ENCODE measurements around the gene ABHD16B.

DNA sequence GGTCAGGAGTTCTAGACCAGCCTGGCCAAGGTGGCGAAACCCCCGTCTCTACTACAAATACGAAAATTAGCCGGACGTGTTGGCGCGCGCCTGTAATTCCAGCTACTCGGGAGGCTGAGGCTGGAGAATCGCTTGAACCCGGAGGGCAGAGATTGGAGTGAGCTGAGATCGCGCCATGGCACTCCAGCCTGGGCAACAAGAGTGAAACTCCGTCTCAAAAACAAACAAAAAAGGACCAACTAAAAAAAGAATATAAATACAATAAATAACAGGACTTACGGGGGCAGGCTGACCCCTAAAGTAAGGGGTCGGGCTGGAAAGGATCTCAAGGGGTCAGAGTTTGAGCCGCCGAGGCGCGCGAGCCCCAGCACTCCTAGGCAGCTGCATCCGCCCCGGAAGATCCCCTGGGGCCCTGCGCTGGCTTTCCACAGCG, 3.3 kb downstream of the ABHD16B start:
- TF ChIP-seq, protein P1, sequence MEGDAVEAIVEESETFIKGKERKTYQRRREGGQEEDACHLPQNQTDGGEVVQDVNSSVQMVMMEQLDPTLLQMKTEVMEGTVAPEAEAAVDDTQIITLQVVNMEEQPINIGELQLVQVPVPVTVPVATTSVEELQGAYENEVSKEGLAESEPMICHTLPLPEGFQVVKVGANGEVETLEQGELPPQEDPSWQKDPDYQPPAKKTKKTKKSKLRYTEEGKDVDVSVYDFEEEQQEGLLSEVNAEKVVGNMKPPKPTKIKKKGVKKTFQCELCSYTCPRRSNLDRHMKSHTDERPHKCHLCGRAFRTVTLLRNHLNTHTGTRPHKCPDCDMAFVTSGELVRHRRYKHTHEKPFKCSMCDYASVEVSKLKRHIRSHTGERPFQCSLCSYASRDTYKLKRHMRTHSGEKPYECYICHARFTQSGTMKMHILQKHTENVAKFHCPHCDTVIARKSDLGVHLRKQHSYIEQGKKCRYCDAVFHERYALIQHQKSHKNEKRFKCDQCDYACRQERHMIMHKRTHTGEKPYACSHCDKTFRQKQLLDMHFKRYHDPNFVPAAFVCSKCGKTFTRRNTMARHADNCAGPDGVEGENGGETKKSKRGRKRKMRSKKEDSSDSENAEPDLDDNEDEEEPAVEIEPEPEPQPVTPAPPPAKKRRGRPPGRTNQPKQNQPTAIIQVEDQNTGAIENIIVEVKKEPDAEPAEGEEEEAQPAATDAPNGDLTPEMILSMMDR (IDR thresholded peaks at IDR 0.05) = no peak
- no peak for TF ChIP-seq POLR2A (IDR thresholded peaks at IDR 0.05)

All from Peyer's patch (tissue), 4 donors.